ENCODE measurements around the gene RIMS4.

DNA sequence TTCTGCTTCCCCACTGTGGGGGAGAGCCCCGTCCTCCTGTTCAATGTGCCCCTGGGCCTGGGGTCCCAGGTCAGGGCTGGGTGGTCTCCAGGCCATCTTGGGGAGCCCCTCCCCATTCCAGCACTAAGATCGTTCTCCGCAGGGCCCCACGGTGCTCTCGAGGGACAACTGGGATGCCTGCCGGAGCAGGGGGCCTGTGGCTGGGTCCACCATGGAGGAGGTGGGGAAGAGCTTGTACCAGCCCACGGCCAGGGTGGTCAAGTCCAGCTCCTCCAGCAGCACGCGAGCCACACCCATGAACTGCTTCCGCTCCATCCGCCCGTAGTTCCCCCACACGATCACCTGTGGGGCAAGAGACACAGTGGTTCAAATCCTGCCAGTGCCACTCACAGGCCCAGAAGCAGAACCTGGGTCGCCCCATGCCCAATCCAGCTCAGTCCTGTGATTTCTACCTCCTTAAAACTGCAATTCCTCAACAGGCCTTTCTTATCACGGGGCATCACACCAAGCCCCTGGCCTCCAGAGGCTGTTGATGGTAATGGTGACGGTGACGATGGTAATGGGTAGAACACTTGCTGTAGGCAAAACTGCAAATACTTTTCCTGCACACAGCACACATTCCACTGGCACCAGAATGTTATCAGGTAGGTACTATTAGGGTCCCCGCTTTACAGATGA, 54.2 kb downstream of the RIMS4 start:
- TF ChIP-seq, protein P1, sequence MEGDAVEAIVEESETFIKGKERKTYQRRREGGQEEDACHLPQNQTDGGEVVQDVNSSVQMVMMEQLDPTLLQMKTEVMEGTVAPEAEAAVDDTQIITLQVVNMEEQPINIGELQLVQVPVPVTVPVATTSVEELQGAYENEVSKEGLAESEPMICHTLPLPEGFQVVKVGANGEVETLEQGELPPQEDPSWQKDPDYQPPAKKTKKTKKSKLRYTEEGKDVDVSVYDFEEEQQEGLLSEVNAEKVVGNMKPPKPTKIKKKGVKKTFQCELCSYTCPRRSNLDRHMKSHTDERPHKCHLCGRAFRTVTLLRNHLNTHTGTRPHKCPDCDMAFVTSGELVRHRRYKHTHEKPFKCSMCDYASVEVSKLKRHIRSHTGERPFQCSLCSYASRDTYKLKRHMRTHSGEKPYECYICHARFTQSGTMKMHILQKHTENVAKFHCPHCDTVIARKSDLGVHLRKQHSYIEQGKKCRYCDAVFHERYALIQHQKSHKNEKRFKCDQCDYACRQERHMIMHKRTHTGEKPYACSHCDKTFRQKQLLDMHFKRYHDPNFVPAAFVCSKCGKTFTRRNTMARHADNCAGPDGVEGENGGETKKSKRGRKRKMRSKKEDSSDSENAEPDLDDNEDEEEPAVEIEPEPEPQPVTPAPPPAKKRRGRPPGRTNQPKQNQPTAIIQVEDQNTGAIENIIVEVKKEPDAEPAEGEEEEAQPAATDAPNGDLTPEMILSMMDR (IDR thresholded peaks at IDR 0.05; ENCODE audit: low read depth, low read length): no peak
- TF ChIP-seq EZH2phosphoT487 (IDR thresholded peaks at IDR 0.05; ENCODE audit: low read depth): no peak

Data from OCI-LY3 (cell line).